NCI-H82 treated with DMSO at 0.1 percent for 48 hours (cell line): ENCODE measurements around the gene RYR2.
A peak's percentile ranks its signal among the peaks of the same experiment; 100 is the strongest.

Source experiments
- DNase-seq: peaks from one replicate; lab custom pipeline; 2025; ENCODE audit not compliant: unreplicated experiment; lab: John Stamatoyannopoulos, UW

Gene RYR2

GRCh38 chr1:237640011-237640671, 598.2 kb downstream of the RYR2 start:
- DNase-seq: no peak

DNA sequence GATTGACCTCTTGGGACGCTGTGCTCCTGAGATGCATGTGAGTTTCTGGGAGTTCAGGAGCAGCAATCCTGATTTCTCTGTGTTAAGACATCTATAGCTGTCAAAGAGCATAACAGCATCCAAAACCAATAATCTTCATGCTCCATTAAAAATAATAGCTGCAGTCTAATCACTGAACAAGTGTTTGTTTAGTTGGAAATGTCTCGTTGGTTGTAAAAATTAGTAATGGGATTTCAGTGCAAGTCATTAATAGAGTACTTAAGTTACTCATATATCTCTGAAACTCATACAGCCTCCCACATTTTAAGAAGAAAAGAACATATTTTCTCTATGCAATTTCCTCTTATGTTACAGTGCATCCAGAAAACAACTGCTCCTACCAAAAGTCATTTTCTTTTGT, 599.0 kb downstream of the RYR2 start:
- DNase-seq: no peak

DNA sequence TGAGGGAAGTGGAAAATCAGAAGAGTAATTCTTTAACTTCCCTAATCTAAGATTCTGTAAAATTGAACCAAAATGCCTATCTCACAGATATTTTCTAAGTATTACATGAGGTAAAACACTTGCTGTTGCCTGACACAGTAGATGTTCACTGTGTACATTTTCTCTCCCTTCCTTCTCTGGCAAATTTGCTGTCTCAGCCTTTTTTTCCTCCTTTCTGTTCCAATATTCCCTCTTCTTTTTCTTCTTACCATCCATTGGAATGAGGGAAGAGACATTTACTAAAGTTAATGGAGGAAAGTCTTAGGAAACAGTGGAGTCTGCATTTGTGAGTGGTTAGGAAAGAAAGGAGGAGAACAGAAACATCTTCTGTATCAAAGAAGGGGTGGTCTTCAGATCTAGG, 608.8 kb downstream of the RYR2 start:
- no peak for DNase-seq

GRCh38 chr1:237655778-237656177, 613.8 kb downstream of the RYR2 start:
- no peak for DNase-seq

DNA sequence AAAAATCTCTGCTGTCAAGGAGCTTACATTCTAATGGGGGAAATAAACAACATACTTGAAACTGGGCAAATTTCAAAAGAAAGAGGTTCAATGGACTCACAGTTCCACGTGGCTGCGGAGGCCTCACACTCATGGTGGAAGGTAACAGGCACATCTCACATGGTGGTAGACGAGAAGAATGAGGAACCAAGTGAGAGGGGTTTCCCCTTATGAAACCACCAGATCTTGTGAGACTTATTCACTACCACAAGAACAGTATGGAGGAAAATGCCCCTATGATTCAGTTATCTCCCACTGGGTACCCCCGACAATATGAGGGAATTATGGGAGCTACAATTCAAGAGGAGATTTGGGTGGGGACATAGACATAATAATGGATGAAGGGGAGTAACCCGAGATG, 622.4 kb downstream of the RYR2 start:
- no peak for DNase-seq

- DNase-seq: no peak
Measured at GRCh38 chr1:237670302-237670701, 628.3 kb downstream of the RYR2 start.

DNA sequence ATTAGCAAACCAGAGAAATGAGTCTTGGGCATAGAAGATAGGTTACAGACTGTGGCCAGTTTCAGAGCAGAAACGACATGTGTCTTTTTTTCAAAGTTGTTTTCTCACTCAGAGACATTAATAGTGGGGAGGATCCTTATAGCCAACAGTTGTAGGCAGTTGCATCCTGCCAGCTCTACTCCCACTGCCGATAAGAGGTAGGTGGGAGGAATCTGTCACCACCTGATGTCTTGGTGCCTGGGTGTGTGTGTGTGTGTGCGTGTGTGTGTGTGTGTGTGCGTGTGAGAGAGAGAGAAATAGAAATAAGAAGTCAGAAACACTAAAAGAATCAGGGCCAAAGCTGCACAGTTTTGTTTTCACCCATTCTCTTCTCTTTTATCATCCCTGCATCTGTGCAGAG, 629.3 kb downstream of the RYR2 start:
- DNase-seq: no peak

- DNase-seq: no peak
Measured at GRCh38 chr1:237671935-237672334, 630.0 kb downstream of the RYR2 start.

- peak; percentile 9 for DNase-seq
Measured at GRCh38 chr1:237672748-237673147, 630.8 kb downstream of the RYR2 start.

- no peak for DNase-seq
Measured at GRCh38 chr1:237673631-237674030, 631.6 kb downstream of the RYR2 start.

DNA sequence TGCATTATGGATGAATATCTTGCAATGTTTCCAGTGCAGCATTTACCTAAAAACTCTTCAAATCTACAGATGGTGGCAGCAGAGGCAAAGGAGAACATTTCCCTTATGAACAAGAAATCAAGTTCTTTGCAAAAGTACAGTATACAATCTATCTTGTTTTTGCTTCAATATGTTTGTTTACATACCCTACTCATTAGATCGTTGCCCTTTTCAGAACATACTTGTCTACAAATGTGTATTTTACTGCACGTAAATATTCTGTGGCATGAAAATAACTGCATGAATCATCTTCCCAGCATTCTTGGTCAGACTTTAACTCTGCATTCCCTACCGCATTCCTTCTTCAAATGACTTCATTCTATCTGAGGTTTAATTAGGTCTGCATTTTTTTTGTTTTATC, 636.0 kb downstream of the RYR2 start:
- no peak for DNase-seq

DNA sequence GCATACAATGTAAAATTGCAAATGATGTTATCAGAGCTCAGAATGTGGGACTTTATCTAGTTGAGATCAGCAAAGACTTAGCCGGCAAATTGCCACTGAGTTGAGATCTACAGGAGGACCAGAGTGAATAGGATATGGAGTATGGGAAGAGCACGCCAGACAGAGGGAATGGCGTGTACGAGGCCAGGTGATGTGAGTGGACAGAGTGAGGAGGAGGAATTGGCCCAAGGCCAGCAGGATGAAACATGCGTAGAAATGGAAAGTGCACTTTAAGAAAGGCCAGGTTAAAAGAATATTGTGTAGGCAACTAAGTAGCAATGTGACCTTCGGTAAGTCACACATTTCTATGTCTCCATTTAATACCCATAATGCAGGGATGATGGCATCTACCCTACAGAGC, 637.7 kb downstream of the RYR2 start:
- no peak for DNase-seq

- DNase-seq: no peak
Measured at GRCh38 chr1:237681210-237681609, 639.2 kb downstream of the RYR2 start.

- DNase-seq: no peak
Measured at GRCh38 chr1:237684236-237684635, 642.3 kb downstream of the RYR2 start.

DNA sequence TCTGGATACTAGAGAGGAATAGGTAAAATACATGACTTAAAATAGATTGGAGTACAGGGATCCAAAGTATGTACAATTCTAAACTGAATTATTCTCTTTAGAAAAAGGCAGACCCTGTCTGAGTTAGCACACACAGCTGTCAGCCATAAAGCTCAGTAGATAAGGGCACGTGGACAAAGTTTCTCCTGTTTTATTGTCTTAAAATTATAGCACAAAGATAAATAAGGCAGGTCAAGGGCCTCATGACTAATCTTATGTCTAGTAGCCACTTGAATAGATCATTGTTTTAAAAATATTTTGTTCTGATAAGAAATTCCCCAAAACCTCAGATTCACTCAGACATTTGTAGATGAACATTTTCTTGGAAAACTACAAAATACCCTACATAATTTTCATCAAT, 643.6 kb downstream of the RYR2 start:
- DNase-seq: no peak

- no peak for DNase-seq
Measured at GRCh38 chr1:237687804-237688203, 645.8 kb downstream of the RYR2 start.

GRCh38 chr1:237690656-237691055, 648.7 kb downstream of the RYR2 start:
- DNase-seq: no peak

DNA sequence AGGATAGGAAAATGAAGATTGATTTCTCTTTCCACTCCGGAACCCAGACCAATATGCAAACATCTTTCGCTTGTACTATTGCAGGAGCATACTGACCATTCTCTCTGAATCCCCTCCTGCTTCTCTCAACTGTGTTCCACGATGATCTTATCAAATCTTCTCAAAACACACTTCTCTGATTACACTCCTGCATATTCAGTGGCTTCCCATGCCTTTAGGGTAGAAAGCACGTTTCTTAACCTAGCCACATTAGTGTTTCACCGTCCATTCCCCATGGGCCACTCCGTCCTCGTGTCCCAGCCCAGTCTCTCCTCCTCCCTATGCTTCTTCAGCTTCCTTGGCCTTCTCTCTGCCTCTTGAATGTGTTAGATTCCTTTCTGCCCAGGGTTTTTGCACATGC, 650.3 kb downstream of the RYR2 start:
- DNase-seq: no peak

DNA sequence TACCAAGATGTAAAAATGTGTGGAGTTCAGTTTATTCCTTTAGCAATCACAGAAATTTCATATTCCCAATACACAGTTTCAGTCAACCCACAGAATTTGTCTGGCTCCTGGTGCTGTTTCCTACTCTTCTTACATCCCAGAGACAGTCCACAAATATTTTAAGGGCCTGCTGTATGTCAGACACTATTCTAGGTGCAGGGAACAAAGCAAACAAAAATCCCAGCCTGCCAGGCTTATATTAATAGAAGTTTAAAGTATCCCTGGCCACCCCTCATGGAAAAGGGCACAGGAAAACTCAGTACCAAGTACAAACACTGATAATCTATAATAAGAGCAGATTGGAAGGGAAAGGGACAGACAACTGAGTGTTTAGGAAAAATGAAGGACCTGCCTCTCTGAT, 653.9 kb downstream of the RYR2 start:
- no peak for DNase-seq

DNA sequence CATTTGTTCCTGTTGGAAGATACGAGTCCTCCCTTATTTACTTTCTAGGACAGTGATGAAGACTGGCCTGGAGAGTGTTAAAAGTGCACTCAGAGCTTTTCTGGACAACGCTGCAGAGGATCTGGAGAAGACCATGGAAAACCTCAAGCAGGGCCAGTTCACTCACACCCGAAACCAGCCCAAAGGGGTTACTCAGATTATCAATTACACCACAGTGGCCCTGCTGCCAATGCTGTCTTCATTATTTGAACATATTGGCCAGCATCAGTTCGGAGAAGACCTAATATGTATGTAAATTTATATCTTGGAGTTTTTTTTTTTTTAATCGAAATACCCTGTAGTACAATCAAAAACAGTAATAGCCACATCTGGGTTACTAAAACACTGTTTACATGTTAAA, 658.2 kb downstream of the RYR2 start:
- no peak for DNase-seq

- no peak for DNase-seq
Measured at GRCh38 chr1:237701534-237701933, 659.5 kb downstream of the RYR2 start.

DNA sequence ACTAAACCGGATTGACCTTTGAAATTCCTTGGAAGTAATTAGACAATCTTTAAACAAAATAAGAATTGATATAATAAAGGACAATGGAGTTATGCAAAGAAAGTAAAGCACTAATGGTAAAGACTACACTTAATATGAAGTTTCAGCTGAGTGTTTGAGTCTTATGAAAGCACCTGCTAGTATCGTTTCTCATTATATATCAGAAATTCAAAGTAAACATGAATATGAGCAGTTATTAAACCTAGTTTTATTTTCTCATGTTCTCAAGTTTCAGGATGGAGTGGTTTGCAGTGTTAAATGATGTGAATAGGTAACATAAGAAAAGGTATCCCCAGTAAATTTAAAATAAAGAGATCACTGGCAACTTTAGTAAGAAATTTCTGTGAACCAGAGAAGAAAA, 660.2 kb downstream of the RYR2 start:
- no peak for DNase-seq

GRCh38 chr1:237705462-237705861, 663.5 kb downstream of the RYR2 start:
- no peak for DNase-seq

GRCh38 chr1:237709355-237709754, 667.4 kb downstream of the RYR2 start:
- no peak for DNase-seq
